ENCODE results near the gene ADH4. TPM values are rescaled to one million over a fixed set of nuclear protein-coding genes. Genes with fewer than 3 reads are reported as not detected.

ADH4 gene
- total RNA-seq, 1 experiment from 2014 or later = not detected

DNA sequence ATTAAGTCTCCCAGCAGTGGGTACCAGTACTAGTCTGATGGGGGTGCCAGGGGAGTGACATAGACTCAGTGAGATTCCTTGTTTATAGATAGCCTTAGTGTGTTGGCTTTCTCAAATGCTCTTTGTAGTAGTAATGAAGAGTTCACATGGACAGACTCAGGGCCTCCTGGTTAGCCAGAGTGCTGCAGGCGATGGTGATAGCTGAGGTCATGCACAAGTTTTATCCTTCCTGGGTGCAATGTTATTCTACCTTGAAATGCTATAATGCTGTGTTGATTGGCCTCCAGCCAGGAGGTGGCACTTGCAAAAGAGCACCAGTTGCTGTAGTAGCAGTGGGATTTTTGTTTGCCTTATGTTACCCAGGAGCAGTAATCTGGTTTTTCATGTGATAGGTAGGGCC, 35.5 kb upstream of the ADH4 start:
- no TSS peak for BruUV-seq (replicated peaks)
- Histone ChIP-seq H4K20me1 (ENCODE audit: low read length) (no peaks in the 10 kb centered on the region), H3K36me3 (ENCODE audit: low read depth, low read length) (no peaks in the 10 kb centered on the region), H3K9ac (ENCODE audit: low read length) (no peak overlapping the region), H3K27me3 (ENCODE audit: low read length) (no peaks in the 10 kb centered on the region), H3K9me2 (replicated peaks; ENCODE audit: low read length) (no peaks in the 10 kb centered on the region), H3K27ac (ENCODE audit: low read length) (no peak overlapping the region), H3K9me3 (ENCODE audit: low read length) (no peaks in the 10 kb centered on the region), H3K4me2 (ENCODE audit: low read length) (no peak overlapping the region), H3K79me2 (ENCODE audit: low read length) (no peaks in the 10 kb centered on the region), H3K4me3 (ENCODE audit: low read length) (no peak overlapping the region), H3K4me1 (ENCODE audit: insufficient read depth, low read length) (no peaks in the 10 kb centered on the region), H3F3A (ENCODE audit: low read length, unreplicated experiment) (no peaks in the 10 kb centered on the region), H2AFZ (ENCODE audit: low read length) (no peak overlapping the region)
- ATAC-seq = no peak
- ChIA-PET CTCF (no interaction called here), POLR2A (ENCODE audit: unreplicated experiment) (no interaction called here)
- intact Hi-C loops (cut with micrococcal nuclease) = no loop called here
- DNase-seq = no peak
- TF ChIP-seq EZH2 (IDR thresholded peaks at IDR 0.05; ENCODE audit: low read length, unreplicated experiment) = no peak
- no peak for TF ChIP-seq EZH2phosphoT487 (IDR thresholded peaks at IDR 0.05; ENCODE audit: borderline replicate concordance, low read length)
- TF ChIP-seq, protein P1, sequence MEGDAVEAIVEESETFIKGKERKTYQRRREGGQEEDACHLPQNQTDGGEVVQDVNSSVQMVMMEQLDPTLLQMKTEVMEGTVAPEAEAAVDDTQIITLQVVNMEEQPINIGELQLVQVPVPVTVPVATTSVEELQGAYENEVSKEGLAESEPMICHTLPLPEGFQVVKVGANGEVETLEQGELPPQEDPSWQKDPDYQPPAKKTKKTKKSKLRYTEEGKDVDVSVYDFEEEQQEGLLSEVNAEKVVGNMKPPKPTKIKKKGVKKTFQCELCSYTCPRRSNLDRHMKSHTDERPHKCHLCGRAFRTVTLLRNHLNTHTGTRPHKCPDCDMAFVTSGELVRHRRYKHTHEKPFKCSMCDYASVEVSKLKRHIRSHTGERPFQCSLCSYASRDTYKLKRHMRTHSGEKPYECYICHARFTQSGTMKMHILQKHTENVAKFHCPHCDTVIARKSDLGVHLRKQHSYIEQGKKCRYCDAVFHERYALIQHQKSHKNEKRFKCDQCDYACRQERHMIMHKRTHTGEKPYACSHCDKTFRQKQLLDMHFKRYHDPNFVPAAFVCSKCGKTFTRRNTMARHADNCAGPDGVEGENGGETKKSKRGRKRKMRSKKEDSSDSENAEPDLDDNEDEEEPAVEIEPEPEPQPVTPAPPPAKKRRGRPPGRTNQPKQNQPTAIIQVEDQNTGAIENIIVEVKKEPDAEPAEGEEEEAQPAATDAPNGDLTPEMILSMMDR (conservative IDR thresholded peaks at IDR 0.05; ENCODE audit: low read depth, low read length) = no peak

DNA sequence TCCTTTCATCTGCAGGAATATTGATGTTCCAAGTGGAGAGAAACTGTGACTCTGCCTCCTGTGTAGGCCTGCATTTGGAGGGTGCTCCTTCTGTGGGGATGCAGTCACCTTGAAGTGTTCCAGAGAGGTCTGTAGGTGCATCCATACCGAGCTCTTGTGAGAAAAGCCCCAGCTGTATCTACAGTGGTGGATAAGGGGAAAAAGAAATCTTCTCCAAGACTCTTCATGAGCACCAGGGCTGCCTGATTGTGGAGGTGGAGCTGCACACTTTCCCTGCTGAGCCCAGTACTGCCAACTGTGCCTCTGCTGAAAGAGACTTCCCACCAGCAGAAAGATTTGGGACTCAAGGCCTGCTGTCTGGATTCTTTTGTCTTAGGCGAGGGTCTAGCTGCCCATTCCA, 35.1 kb upstream of the ADH4 start:
- no peaks in the 10 kb centered on the region for H3K27me3 ChIP-seq (ENCODE audit: low read length)
- H3K9ac ChIP-seq (ENCODE audit: low read length) = no peak overlapping the region
- no peaks in the 10 kb centered on the region for H3K9me3 ChIP-seq (ENCODE audit: low read length)
- no peaks in the 10 kb centered on the region for H3K36me3 ChIP-seq (ENCODE audit: low read depth, low read length)
- no peaks in the 10 kb centered on the region for H3K9me2 ChIP-seq (replicated peaks; ENCODE audit: low read length)
- intact Hi-C loops (cut with micrococcal nuclease) = no loop called here
- no peak for TF ChIP-seq EZH2phosphoT487 (IDR thresholded peaks at IDR 0.05; ENCODE audit: borderline replicate concordance, low read length)
- no peak for TF ChIP-seq EZH2 (IDR thresholded peaks at IDR 0.05; ENCODE audit: low read length, unreplicated experiment)
- TF ChIP-seq, protein P1 (conservative IDR thresholded peaks at IDR 0.05; ENCODE audit: low read depth, low read length) = no peak
- H3F3A ChIP-seq (ENCODE audit: low read length, unreplicated experiment) = no peaks in the 10 kb centered on the region
- H3K27ac ChIP-seq (ENCODE audit: low read length) = no peak overlapping the region
- no peak overlapping the region for H3K4me2 ChIP-seq (ENCODE audit: low read length)
- POLR2A ChIA-PET (ENCODE audit: unreplicated experiment) = no interaction called here
- H3K79me2 ChIP-seq (ENCODE audit: low read length) = no peaks in the 10 kb centered on the region
- H3K4me1 ChIP-seq (ENCODE audit: insufficient read depth, low read length) = no peaks in the 10 kb centered on the region
- no peaks in the 10 kb centered on the region for H4K20me1 ChIP-seq (ENCODE audit: low read length)
- no TSS peak for BruUV-seq (replicated peaks)
- H3K4me3 ChIP-seq (ENCODE audit: low read length) = no peak overlapping the region
- ATAC-seq = no peak
- CTCF ChIA-PET = no interaction called here
- H2AFZ ChIP-seq (ENCODE audit: low read length) = no peak overlapping the region
- no peak for DNase-seq

DNA sequence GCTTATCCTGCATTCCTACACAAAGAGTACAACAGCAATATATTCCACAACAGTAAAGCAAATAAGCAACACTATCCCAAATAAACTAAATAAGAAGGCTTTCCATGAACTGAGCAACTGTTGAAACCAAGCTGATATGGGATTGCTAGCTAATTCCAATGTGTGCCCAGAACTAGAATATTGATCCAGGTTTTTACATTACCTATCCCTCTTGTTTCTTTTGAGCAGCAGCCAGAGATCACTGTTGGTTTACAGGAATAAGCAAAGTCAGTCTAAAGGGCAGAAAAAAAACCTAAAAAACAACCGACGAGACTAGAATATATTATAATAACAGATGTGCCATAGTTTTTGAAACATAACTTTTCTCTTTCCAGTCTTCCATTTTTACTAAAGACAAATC, 22.4 kb upstream of the ADH4 start:
- POLR2A ChIA-PET (ENCODE audit: unreplicated experiment) = no interaction called here
- no peak overlapping the region for H2AFZ ChIP-seq (ENCODE audit: low read length)
- H4K20me1 ChIP-seq (ENCODE audit: low read length) = no peaks in the 10 kb centered on the region
- no peaks in the 10 kb centered on the region for H3K4me1 ChIP-seq (ENCODE audit: insufficient read depth, low read length)
- H3F3A ChIP-seq (ENCODE audit: low read length, unreplicated experiment) = no peaks in the 10 kb centered on the region
- BruUV-seq (replicated peaks) = no TSS peak
- ATAC-seq (no peak), DNase-seq (no peak)
- no peaks in the 10 kb centered on the region for H3K36me3 ChIP-seq (ENCODE audit: low read depth, low read length)
- intact Hi-C loops (cut with micrococcal nuclease) = no loop called here
- CTCF ChIA-PET = no interaction called here
- H3K9ac ChIP-seq (ENCODE audit: low read length) = no peak overlapping the region
- no peak overlapping the region for H3K27ac ChIP-seq (ENCODE audit: low read length)
- H3K4me2 ChIP-seq (ENCODE audit: low read length) = no peak overlapping the region
- H3K9me2 ChIP-seq (replicated peaks; ENCODE audit: low read length) = no peaks in the 10 kb centered on the region
- H3K4me3 ChIP-seq (ENCODE audit: low read length) = no peak overlapping the region
- no peaks in the 10 kb centered on the region for H3K79me2 ChIP-seq (ENCODE audit: low read length)
- no peaks in the 10 kb centered on the region for H3K9me3 ChIP-seq (ENCODE audit: low read length)
- TF ChIP-seq EZH2 (IDR thresholded peaks at IDR 0.05; ENCODE audit: low read length, unreplicated experiment) = no peak
- TF ChIP-seq, protein P1 (conservative IDR thresholded peaks at IDR 0.05; ENCODE audit: low read depth, low read length) = no peak
- no peak for TF ChIP-seq EZH2phosphoT487 (IDR thresholded peaks at IDR 0.05; ENCODE audit: borderline replicate concordance, low read length)
- H3K27me3 ChIP-seq (ENCODE audit: low read length) = no peaks in the 10 kb centered on the region

All from PC-3 (cell line).